HL-60 (cell line): ENCODE data around the gene ZYG11A.

Experiments used
- GABPA ChIP-seq: IDR thresholded peaks from 2 replicates; pipeline ENCODE4 v1.6.1; 2012; ENCODE audit warnings: low read depth
- SPI1 ChIP-seq: IDR thresholded peaks from 2 replicates; pipeline ENCODE4 v1.6.1; 2012; ENCODE audit warnings: low read depth, mild to moderate bottlenecking, borderline replicate concordance
- TF ChIP-seq, protein P1 (sequence below): IDR thresholded peaks from 2 replicates; pipeline ENCODE4 v1.6.1; 2012; ENCODE audit warnings: low read depth; ENCODE audit not compliant: insufficient replicate concordance

DNA sequence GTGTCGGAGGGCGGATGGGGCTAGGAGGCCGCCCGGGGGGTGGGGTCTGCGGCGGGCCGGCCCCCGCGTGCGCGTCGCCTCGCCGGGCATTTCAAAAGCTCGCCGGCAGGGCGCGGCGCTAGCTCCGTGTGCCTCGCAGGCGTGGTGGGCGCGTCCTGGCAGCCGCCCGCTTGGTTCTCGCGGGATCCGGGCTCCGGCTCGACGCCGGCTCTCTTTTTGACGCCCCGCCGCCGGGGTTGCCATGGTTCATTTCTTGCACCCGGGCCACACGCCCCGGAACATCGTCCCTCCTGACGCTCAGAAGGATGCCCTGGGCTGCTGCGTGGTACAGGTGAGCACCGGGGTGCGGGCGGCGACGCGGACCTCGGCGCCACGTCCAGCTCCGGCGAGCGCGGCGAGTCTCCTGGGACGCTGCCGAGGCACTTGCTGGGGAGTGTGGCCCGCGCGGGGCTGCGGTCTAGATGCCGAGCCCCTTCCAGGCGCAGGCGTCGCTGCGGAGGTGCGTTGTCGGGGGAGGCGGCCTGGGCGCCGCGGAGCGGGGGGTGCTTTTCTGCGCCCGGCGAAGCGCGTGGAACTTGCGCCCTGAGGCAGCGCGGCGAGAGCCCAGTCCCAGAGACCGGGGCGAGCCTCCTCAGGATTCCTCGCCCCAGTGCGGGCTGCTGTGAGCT, at the start of gene ZYG11A:
- TF ChIP-seq, protein P1, sequence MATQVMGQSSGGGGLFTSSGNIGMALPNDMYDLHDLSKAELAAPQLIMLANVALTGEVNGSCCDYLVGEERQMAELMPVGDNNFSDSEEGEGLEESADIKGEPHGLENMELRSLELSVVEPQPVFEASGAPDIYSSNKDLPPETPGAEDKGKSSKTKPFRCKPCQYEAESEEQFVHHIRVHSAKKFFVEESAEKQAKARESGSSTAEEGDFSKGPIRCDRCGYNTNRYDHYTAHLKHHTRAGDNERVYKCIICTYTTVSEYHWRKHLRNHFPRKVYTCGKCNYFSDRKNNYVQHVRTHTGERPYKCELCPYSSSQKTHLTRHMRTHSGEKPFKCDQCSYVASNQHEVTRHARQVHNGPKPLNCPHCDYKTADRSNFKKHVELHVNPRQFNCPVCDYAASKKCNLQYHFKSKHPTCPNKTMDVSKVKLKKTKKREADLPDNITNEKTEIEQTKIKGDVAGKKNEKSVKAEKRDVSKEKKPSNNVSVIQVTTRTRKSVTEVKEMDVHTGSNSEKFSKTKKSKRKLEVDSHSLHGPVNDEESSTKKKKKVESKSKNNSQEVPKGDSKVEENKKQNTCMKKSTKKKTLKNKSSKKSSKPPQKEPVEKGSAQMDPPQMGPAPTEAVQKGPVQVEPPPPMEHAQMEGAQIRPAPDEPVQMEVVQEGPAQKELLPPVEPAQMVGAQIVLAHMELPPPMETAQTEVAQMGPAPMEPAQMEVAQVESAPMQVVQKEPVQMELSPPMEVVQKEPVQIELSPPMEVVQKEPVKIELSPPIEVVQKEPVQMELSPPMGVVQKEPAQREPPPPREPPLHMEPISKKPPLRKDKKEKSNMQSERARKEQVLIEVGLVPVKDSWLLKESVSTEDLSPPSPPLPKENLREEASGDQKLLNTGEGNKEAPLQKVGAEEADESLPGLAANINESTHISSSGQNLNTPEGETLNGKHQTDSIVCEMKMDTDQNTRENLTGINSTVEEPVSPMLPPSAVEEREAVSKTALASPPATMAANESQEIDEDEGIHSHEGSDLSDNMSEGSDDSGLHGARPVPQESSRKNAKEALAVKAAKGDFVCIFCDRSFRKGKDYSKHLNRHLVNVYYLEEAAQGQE: no peak
- TF ChIP-seq GABPA: no peak
- no peak for TF ChIP-seq SPI1
